ENCODE results near the gene YIPF5.

YIPF5 gene

DNA sequence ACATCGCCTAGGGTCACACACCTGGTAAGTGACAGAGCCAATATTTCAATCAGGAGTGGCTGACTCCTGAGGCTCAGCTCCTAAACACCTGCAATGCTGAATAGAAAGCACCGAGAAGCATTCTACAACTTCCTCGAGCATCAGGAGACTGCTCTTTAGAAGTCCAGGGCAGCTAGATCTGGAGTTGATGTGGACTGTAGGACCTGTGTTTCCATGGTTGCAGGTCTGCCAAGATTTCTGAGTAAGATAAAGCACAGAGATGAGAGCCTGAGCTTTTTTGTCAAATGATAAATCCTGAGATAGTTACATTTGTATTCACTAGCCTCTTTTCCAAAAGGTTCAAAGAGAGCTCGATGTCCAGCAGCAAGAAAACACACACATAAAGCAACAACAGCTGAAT is 43.8 kb downstream of the YIPF5 start:
- H3K4me3 ChIP-seq (ENCODE audit: control insufficient read depth, low read depth, low read length), result no peak overlapping the region
- DNase-seq (ENCODE audit: low read depth), result no peak
- TF ChIP-seq, protein P1, sequence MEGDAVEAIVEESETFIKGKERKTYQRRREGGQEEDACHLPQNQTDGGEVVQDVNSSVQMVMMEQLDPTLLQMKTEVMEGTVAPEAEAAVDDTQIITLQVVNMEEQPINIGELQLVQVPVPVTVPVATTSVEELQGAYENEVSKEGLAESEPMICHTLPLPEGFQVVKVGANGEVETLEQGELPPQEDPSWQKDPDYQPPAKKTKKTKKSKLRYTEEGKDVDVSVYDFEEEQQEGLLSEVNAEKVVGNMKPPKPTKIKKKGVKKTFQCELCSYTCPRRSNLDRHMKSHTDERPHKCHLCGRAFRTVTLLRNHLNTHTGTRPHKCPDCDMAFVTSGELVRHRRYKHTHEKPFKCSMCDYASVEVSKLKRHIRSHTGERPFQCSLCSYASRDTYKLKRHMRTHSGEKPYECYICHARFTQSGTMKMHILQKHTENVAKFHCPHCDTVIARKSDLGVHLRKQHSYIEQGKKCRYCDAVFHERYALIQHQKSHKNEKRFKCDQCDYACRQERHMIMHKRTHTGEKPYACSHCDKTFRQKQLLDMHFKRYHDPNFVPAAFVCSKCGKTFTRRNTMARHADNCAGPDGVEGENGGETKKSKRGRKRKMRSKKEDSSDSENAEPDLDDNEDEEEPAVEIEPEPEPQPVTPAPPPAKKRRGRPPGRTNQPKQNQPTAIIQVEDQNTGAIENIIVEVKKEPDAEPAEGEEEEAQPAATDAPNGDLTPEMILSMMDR (IDR thresholded peaks at IDR 0.05; ENCODE audit: control insufficient read depth, insufficient read depth, low read depth, low read length, missing control alignments), result no peak

DNA sequence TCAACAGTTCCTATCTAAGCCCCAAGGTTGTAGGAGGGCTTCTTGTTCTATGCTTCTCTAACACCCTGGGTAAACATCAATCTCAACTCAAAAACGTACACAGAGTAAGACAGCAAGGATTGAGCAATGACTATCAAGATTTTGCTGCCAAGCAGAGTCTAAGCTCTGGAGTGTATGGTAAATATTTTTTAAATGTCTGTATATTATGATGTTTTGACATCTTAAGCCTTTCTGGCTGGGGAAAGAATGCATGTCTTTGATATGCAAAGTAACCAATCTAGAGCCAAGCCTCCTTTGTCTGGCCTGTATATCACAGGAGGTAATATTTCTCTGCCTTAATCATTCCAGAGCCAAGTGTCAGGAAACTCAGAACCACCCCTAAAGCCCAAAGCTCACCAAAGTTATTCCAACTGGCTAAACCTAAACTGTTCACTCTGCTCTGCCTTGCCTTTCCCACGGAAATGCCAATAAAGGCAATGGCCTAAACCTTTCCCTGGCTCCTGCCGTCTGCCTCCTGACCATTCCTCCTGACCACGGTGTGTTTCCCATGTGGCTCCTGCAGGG is 45.2 kb downstream of the YIPF5 start:
- no peak overlapping the region for H3K4me3 ChIP-seq (ENCODE audit: control insufficient read depth, low read depth, low read length)
- DNase-seq (ENCODE audit: low read depth), result no peak
- TF ChIP-seq, protein P1 (IDR thresholded peaks at IDR 0.05; ENCODE audit: control insufficient read depth, insufficient read depth, low read depth, low read length, missing control alignments), result no peak

DNA sequence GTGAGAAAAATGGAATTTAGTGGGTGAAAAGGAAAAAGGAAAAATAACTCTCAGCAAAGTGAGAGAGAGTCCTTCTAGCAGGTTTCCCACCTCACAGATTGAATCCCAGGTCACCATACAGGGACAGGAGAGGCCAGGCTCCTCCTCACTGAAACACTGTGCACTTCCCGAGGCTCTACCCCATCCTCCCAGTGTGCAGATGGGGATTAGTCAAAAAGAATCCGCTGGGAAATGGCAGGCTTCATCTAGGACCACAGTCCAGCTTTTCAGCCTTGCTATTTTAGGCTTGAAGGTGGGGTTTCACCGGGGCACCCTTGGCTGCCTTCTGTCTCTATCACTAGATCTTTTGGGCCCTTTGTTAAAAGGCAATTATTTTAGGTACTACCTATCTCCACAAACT is 47.8 kb downstream of the YIPF5 start:
- TF ChIP-seq, protein P1 (IDR thresholded peaks at IDR 0.05; ENCODE audit: control insufficient read depth, insufficient read depth, low read depth, low read length, missing control alignments), result no peak
- no peak for DNase-seq (ENCODE audit: low read depth)

DNA sequence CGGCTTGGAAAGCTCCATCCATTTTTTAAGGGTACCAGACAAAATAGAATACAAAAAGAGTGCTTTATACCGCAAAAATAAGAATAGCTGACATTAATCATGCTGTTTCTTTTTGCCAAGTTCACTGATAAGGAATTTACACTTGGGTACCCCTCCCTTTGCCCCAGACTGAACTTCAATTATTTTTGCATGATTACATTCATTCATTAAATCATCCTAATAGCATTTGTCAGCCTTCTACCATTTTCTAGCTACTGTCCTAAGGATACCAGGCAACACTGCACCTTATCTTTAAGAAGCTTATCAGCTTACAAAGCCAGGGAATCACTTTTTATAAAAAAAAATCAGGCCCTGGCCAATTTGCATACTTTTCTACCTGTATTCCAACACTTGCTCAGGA is 48.4 kb downstream of the YIPF5 start:
- no peak for DNase-seq (ENCODE audit: low read depth)
- TF ChIP-seq, protein P1 (IDR thresholded peaks at IDR 0.05; ENCODE audit: control insufficient read depth, insufficient read depth, low read depth, low read length, missing control alignments), result no peak
- H3K4me3 ChIP-seq (ENCODE audit: control insufficient read depth, low read depth, low read length), result no peak overlapping the region

More for the DNA sequence above, 47.8 kb downstream of the YIPF5 start:
- no peak overlapping the region for H3K4me3 ChIP-seq (ENCODE audit: control insufficient read depth, low read depth, low read length)

DNA sequence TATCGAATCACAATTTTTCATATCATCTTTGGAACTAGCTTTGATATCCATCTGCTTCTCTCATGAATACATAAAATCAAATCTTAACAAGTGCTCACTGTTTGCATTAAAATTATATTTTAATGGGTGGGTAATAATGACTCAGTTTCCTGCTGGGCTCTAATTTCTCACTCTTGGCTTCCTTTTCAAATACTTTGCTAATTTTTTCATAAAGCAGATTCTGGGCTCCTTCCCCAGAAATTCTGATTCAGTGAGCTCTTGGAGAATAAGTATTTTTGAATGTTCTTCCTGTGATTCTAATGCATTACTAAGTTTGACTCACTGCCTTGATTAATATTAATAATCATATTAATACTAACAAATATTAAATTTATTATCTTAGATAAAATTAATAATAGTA is 48.9 kb downstream of the YIPF5 start:
- H3K4me3 ChIP-seq (ENCODE audit: control insufficient read depth, low read depth, low read length), result no peak overlapping the region
- no peak for DNase-seq (ENCODE audit: low read depth)
- TF ChIP-seq, protein P1 (IDR thresholded peaks at IDR 0.05; ENCODE audit: control insufficient read depth, insufficient read depth, low read depth, low read length, missing control alignments), result no peak

DNA sequence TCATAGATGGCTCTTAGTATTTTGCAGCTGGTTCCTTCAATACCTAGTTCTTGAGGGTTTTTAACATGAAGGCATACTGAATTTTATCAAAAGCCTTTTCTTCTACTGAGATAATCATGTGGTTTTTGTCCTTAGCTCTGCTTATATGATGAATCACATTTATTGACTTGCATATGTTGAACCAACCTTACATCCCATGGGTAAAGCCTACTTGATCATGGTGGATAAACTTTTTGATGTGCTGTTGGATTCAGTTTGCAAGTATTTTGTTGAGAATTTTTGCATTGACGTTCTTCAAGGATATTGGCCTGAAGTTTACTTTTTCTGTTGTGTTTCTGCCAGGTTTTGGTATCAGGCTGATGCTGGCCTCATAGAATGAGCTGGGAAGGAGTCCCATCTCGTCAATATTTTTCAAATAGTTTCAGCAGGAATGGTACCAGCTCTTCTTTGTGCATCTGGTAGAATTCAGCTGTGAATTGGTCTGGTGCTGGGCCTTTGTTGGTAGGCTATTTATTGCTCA is 49.7 kb downstream of the YIPF5 start:
- TF ChIP-seq, protein P1 (IDR thresholded peaks at IDR 0.05; ENCODE audit: control insufficient read depth, insufficient read depth, low read depth, low read length, missing control alignments), result no peak
- DNase-seq (ENCODE audit: low read depth), result no peak
- no peak overlapping the region for H3K4me3 ChIP-seq (ENCODE audit: control insufficient read depth, low read depth, low read length)

Measured in AG09309 (cell line).